C4-2B (cell line): ENCODE data around the gene DDRGK1.
A peak's percentile ranks its signal among the peaks of the same experiment; 100 is the strongest.

Source experiments
- H3K27ac ChIP-seq: fragments of 450-650 bp; 2 replicates; pipeline ENCODE4 v1.5.1; 2017
- ZFX ChIP-seq: fragments of 450-650 bp; IDR thresholded peaks from 2 replicates; pipeline ENCODE4 v1.6.1; 2017
- TF ChIP-seq, protein P1 (sequence below): fragments of 450-650 bp; conservative IDR thresholded peaks from 2 replicates; pipeline ENCODE4 v1.5.1; 2017; ENCODE audit warnings: mild to moderate bottlenecking

DDRGK1 gene

DNA sequence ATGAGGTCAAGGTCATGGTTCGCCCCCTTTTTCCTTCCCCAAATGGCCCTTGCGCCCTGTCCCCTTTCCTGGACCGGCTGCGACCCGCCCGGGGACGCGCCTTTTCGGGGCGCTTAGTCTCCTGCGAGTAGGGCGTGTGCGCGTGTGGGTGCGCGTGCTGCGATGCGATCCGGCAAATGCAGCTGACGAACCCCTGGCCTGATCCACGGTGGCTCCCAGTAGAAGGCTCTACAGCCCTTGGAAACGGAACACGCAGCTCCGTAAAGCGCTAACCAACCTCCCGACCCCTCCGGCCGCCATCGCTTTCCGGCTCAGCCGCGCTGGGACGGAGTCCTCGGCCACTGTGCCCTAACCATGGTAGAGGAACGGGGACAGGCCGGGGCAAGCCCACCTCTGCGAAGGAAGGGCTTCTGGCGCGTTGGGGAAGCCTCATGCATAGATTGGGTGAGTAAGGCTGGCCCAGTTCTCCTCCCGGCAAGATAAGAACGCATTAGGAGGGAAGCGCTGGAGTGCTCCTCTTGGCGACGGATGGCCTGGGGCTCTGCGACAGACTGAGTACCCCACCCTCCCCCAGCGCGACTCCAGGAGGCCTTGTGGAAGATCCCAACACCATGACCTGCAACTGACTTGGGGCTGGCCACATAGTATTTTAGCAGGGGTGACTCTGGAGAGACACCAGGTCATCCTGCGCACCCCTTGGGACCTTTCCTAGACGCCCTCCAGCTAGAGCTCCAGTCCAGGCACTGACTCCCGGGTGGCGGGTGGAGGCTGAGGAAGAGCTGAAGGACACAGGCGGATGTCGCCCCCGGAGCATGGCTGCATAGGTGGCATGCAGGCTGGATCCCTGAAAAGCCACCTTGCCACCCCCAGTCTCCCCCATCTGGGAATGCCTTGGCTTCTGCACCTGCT lies 35.6 kb upstream of the DDRGK1 start:
- no peak for TF ChIP-seq ZFX
- TF ChIP-seq, protein P1, sequence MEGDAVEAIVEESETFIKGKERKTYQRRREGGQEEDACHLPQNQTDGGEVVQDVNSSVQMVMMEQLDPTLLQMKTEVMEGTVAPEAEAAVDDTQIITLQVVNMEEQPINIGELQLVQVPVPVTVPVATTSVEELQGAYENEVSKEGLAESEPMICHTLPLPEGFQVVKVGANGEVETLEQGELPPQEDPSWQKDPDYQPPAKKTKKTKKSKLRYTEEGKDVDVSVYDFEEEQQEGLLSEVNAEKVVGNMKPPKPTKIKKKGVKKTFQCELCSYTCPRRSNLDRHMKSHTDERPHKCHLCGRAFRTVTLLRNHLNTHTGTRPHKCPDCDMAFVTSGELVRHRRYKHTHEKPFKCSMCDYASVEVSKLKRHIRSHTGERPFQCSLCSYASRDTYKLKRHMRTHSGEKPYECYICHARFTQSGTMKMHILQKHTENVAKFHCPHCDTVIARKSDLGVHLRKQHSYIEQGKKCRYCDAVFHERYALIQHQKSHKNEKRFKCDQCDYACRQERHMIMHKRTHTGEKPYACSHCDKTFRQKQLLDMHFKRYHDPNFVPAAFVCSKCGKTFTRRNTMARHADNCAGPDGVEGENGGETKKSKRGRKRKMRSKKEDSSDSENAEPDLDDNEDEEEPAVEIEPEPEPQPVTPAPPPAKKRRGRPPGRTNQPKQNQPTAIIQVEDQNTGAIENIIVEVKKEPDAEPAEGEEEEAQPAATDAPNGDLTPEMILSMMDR = no peak
- H3K27ac ChIP-seq = peak overlapping the region; percentile 42; the same call in 1 of the 2 replicates

DNA sequence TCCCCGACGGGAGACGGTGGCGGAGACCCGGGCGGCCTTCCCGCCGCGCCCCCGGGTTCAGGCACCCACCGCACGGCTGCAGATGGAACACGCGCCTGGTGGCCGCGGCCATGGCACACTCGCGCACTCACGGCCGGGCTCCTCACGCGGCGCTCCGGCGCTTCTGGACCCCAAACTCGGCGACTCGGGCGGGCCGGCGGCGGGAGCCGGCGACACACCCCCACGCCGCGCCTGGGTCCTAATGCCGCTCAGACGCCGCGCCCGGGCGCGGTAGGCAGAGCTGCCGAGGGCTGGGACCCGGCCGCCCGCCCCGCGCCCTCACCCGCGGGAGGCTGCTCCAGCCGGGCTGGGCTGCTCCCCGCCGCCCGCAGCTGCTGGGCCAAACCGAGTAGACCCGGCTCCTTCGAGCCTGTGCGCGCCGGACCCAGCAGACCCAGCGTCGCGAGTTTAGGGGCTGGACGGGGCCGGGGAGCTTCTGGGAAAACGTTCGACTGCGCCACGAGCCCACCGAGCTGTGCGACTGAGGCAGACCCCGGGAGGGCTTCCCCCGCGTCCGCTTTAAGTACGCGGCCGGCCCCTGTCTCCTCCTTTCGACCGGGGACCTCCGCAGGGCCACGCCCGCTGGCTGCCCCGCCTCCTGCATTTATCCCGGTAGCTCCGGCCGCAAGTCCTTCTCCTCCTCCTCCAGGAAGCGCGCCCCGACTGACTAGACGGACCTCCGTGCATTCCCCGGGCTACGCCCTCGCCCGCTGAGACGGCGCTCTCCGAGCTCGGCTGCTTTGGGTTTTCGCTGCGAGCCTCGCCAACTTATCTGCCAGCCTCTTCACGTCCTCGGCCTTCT lies 34.8 kb upstream of the DDRGK1 start, which contains the start of gene SLC4A11:
Gene SLC4A11, minus strand, starts transcription at position 165 of the 841 bp plus-strand sequence. Its CDS starts 53 bp downstream, at position 112.
- H3K27ac ChIP-seq = peak within 1 kb of the TSS; percentile 42
- TF ChIP-seq, protein P1 = no peak
- TF ChIP-seq ZFX = no peak

DNA sequence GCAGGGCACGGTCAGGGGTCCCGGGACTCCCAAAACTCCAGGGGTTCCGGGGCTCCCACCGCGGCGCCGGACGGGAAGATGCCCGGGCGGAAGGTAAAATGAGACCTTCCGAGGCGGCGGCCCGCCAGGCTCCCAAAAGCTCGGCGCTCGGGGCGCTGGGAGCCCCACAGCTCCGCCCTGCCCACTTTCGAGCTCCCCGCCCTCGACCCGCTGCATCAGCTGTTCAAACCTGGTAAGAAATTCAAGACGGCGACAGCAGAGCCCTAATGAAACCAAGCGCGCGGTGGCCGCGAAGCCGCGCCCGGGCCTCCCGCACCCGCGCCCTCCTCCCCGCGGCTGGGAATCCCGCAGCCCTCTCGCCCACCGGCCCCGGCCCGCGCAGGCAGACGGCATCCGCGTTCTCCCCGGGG lies 34.1 kb upstream of the DDRGK1 start:
- H3K27ac ChIP-seq = peak overlapping the region; percentile 42; the same call in 1 of the 2 replicates
- TF ChIP-seq, protein P1 = no peak
- no peak for TF ChIP-seq ZFX

DNA sequence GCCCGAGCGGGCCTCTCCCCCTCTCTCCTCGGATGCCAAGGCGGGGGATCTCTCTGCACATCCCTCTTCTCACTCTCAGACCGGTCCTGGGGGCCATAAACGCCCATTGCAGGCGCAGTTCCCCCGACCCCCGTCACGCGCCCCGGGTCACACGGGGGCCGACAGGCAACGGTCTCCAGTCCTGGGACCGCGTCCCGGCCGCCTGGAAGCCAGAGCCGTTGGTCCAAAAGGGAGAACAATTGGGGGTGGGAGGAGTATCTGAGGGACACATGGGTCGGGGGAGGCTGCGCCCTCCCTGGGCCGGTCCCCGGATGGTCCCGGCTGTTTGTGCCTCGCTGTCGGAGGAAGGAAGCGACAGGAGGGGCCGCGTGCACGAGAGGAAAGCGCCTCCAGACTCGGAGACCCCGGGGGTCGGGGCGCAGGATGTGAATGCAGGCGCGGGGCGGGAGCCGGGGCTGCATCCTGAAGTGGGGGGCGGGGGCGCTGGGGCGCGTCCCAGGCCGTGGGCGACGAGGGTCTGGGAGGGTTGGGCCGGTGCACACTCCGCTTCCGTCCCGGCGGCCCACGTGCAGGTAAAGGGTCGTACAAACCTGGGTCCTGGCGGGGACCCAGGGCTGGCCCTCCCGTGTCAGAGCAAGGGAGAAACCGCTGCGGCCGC lies 33.6 kb upstream of the DDRGK1 start:
- H3K27ac ChIP-seq = no peak overlapping the region
- TF ChIP-seq, protein P1 = no peak
- TF ChIP-seq ZFX = no peak

DNA sequence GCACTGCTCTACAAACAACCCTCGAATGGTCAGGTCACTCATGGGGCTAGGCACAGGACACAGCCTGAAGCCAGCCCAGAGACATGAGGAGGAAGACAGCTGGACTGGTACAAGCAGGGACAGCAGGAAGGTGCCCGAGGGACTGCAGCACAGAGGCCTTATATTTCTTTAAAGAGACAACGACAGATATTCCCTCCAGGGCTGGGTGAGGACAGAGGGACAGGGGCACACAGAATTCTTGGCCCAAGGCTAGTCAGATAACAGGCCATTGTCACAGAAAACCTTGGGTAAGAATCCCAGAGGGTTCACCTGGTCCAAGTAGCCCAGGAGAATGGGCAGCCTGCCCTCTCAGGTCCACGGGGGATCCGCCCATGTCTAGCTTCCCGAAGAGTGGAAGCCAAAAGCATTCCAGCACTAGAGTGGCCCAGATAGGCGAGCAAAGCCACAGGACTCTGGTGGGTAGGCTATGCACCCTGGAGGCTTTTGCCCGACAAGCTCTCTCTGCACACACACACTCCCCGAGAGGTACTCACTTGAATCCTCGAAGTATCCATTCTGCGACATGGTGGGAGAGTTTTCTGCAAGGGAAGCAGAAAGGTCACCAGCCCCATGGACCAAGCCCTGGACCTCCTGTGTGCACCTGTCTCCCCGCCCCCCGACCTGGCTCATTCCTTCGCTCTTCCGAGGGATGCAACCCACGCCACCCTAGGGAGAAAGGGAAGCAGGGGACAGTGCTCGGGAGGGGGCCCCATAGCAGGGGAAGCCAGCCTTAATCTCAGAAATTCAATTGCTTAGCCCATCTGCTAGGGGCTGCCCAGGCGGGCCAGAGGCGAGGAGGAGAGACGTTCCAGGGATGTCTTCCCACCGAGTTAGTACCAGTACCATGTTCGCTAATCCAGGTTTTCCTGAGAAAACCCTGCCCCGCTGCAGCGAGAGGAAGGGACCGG lies 32.8 kb upstream of the DDRGK1 start:
- TF ChIP-seq, protein P1 = no peak
- TF ChIP-seq ZFX = no peak
- H3K27ac ChIP-seq = no peak overlapping the region

DNA sequence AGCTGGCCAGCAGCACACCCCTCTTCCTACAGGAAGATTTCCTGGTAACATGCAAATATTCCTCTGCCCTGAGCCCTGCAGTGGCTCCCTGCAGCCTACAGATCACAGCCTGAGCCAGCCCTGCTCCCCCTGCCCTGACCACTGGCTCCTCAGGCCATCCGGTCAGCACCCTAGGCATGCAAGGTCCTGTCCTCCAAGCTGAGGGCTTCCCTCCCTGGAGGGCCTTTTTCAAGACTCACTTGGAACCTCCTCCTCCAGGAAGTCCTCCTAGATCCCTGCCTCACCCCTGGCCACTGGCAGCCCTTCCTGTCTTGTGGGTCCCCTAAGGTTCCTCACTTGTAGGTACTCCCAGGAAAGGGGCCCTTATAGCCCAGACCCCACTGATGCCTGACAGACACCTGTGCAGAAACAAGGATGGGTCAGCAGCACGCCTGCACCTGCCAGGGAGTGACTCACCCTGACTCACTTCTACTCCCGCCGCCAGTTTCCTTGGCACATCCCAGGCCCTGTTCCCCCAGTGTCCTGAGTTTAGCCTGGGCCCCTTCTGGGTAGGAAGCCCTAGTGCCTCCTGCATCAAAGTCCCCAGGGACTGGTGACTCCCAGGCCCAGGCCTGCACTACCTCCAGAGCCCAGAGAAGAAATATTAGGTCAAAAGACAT lies 31.3 kb upstream of the DDRGK1 start:
- TF ChIP-seq ZFX = no peak
- TF ChIP-seq, protein P1 = no peak
- H3K27ac ChIP-seq = no peak overlapping the region
